GM18951 (cell line): ENCODE results near the gene SYCP2L.

ENCODE experiments used
- POLR2A ChIP-seq: IDR thresholded peaks from 4 replicates; pipeline ENCODE4 v1.6.1; 2011; ENCODE audit warnings: mild to moderate bottlenecking; ENCODE audit not compliant: insufficient read length, insufficient read depth; ENCODE audit errors: extremely low read depth
- in situ Hi-C: fragments of 300-500 bp; cut with MboI; formaldehyde crosslinking; loops from one replicate; pipeline ENCODE4 v1.12.0; 2022; ENCODE audit warnings: low sequenced_read_pairs, mixed read lengths, inconsistent platforms; ENCODE audit not compliant: unreplicated experiment

Gene SYCP2L

GRCh38 chr6:11012295-11012754 is 125.5 kb downstream of the SYCP2L start:
- in situ Hi-C loops, result no loop called here

GRCh38 chr6:11012976-11013720 is 126.3 kb downstream of the SYCP2L start:
- in situ Hi-C loops, result no loop called here
- TF ChIP-seq POLR2A, result no peak

More at GRCh38 chr6:11012295-11012754, 125.5 kb downstream of the SYCP2L start:
- no peak for TF ChIP-seq POLR2A

GRCh38 chr6:11013721-11014070 is 126.8 kb downstream of the SYCP2L start:
- TF ChIP-seq POLR2A, result no peak
- in situ Hi-C loops, result no loop called here

- in situ Hi-C loops, result no loop called here
- no peak for TF ChIP-seq POLR2A
Observed at GRCh38 chr6:11015102-11015501, 128.2 kb downstream of the SYCP2L start.

DNA sequence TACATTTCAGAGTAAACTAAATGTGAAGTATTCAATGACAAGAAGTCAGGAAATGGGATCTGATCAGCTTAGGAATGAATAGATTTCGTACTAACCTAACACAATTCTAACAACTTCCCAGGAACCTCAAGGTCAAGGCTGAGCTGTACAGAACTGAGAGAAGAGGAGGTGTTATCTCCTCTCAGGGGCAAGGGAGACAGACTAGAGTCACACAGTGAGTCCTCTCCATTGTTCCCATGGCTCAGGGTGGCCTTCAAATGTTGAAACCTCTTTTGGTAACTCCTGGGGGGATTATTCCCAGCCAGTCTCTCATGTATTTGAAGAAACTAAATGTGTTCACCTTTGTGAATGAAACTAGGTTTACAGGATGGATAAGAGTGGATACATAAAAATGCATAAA is 129.6 kb downstream of the SYCP2L start:
- no peak for TF ChIP-seq POLR2A
- in situ Hi-C loops, result no loop called here

DNA sequence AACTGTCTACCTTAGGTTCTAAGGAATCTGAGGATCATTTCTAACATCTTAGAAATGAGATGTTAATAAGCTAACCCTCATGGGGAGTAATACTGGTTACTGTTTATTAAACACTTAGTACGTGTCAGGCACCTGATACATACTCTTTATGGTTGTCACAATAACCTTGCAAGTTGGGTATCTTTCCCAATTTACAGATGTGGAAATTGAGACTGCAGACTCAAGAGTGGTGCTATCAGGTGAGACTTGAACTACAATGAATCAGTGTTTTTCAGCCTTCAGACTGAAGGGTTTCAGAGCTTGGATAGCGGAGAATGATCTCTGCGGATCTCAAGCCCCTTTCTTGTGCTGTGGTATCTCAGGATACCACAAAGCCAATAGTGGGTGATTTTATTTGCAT is 130.2 kb downstream of the SYCP2L start:
- in situ Hi-C loops, result no loop called here
- no peak for TF ChIP-seq POLR2A

DNA sequence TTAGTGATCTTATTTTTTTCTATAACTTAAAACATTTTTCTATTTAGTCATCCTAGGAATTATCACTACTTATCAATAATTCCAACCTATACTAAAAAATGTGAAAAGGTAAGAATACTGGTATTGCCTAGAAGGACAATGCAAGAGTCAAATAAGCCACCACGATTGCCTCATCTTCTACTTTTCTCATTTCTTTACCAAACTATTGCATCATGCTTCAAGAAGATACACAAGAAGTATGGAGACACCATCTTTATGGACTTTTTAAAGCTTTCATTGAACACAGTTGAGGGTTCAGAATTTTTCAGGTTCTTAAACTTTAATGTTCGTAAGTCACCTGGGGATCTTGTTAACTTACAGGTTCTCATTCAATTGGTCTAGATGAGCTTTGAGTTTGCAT is 131.4 kb downstream of the SYCP2L start:
- in situ Hi-C loops, result no loop called here
- no peak for TF ChIP-seq POLR2A

- TF ChIP-seq POLR2A, result no peak
- in situ Hi-C loops, result no loop called here
Observed at GRCh38 chr6:11021003-11021402, 134.2 kb downstream of the SYCP2L start.

DNA sequence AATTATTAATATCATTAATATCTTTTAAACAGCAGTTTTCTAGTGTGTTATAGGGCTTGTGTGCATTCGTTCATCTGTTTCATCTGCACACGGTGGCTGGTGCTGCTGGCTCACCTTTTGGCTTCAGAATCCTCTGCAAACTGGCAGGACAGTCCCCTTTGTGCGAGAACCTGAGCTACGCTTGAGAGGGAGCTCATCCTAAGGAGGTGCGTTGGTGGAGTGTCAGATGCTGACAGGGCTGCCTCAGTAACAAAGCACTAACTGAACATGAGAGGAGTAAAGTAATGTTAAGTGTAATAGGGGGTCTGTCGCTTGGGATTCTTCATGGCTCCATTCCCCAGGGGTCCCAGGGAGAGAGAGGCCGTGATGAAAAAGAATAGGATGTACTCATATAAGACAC is 134.9 kb downstream of the SYCP2L start:
- in situ Hi-C loops, result no loop called here

GRCh38 chr6:11023032-11023431 is 136.2 kb downstream of the SYCP2L start:
- in situ Hi-C loops, result no loop called here
- TF ChIP-seq POLR2A, result no peak

More for the DNA sequence above, 134.9 kb downstream of the SYCP2L start:
- no peak for TF ChIP-seq POLR2A
